MCF 10A (cell line): ENCODE measurements around the gene RAPGEF6. TPM values are rescaled to one million over a fixed set of nuclear protein-coding genes. Genes with fewer than 3 reads are reported as not detected.

Source experiments
- BruUV-seq: library from RNA; stranded (reverse); fragments of 400-500 nt; replicated peaks from 2 replicates; lab custom pipeline; 2021; lab: Mats Ljungman, UMichigan
- CTCF ChIA-PET: fragments of 300-600 bp; sonication (Branson Sonifier 250); formaldehyde crosslinking; extraction: SDS; loops from one replicate; lab custom pipeline; 2021; ENCODE audit warnings: antibody characterized with exemption, inconsistent platforms; lab: Yijun Ruan, JAX
- POLR2A ChIA-PET: fragments of 300-600, 350-650 bp; sonication (Branson Sonifier 250); formaldehyde crosslinking; extraction: SDS; loops from one replicate; lab custom pipeline; 2020; ENCODE audit warnings: antibody characterized with exemption, inconsistent platforms; lab: Yijun Ruan, JAX
- DNase-seq: peaks from one replicate; pipeline ENCODE4 v3.0.0-alpha.2; 2018; ENCODE audit not compliant: unreplicated experiment
- H3K27ac Mint-ChIP-seq: one replicate; pipeline ENCODE4 v1.8.0; 2022; ENCODE audit warnings: mild to moderate bottlenecking, low read depth, mixed read lengths; ENCODE audit not compliant: unreplicated experiment
- H3K27me3 Mint-ChIP-seq: one replicate; pipeline ENCODE4 v1.8.0; 2022; ENCODE audit warnings: mixed read lengths; ENCODE audit not compliant: insufficient read depth, unreplicated experiment
- H3K36me3 Mint-ChIP-seq: one replicate; pipeline ENCODE4 v1.8.0; 2022; ENCODE audit warnings: mild to moderate bottlenecking, moderate library complexity, mixed read lengths; ENCODE audit not compliant: insufficient read depth, unreplicated experiment
- H3K4me1 Mint-ChIP-seq: one replicate; pipeline ENCODE4 v1.8.0; 2022; ENCODE audit warnings: mixed read lengths; ENCODE audit not compliant: insufficient read depth, unreplicated experiment
- H3K4me3 Mint-ChIP-seq: one replicate; pipeline ENCODE4 v1.8.0; 2022; ENCODE audit warnings: mild to moderate bottlenecking, moderate library complexity, mixed read lengths; ENCODE audit not compliant: unreplicated experiment
- H3K9me3 Mint-ChIP-seq: one replicate; pipeline ENCODE4 v1.8.0; 2022; ENCODE audit warnings: mixed read lengths; ENCODE audit not compliant: unreplicated experiment
- CTCF ChIP-seq: fragments of 200-600 bp; IDR thresholded peaks from one replicate; pipeline ENCODE4 v1.8.0; 2022; ENCODE audit warnings: antibody characterized with exemption, mild to moderate bottlenecking; ENCODE audit not compliant: unreplicated experiment
- intact Hi-C: fragments of 100-400 bp; cut with micrococcal nuclease; formaldehyde crosslinking; loops from 2 replicates; pipeline ENCODE4 v1.14.1; 2022
- total RNA-seq: library from RNA; stranded (reverse); gene quantifications from 2 replicates; pipeline ENCODE4 v1.2.3, GENCODE V29; 2022

The RAPGEF6 gene
- total RNA-seq, 1 experiment from 2014 or later: 20.5 TPM

GRCh38 chr5:131532031-131532640 lies 102.9 kb downstream of the RAPGEF6 start:
- Mint-ChIP-seq H3K27me3 (no peaks in the 10 kb centered on the region), H3K4me3 (no peak overlapping the region), H3K36me3 (peaks cover 29% of the 10 kb centered on the region), H3K27ac (no peak overlapping the region), H3K9me3 (no peaks in the 10 kb centered on the region), H3K4me1 (peaks cover 17% of the 10 kb centered on the region)
- ChIA-PET POLR2A (interaction anchor here (0.6 to 1.6 kb wide), 10 partner anchors 8 to 1226 kb away, joined by 3 to 6 read pairs (median 4); no protein-coding TSS in a partner anchor), CTCF (interaction anchor here (0.6 to 1.7 kb wide), 9 partner anchors 8 to 1029 kb away, joined by 3 to 14 read pairs (median 4); partner anchors contain the start of gene FNIP1)
- no peak for TF ChIP-seq CTCF
- DNase-seq: no peak
- intact Hi-C loops: no loop called here
- BruUV-seq: no TSS peak

GRCh38 chr5:131530706-131531331 lies 104.2 kb downstream of the RAPGEF6 start:
- Mint-ChIP-seq H3K4me3 (no peak overlapping the region), H3K27ac (no peak overlapping the region), H3K4me1 (peaks cover 13% of the 10 kb centered on the region), H3K36me3 (peaks cover 33% of the 10 kb centered on the region), H3K27me3 (no peaks in the 10 kb centered on the region), H3K9me3 (no peaks in the 10 kb centered on the region)
- intact Hi-C loops: no loop called here
- no TSS peak for BruUV-seq
- ChIA-PET POLR2A (interaction anchor here (0.6 to 0.8 kb wide), 3 partner anchors 9 to 33 kb away, joined by 3 to 4 read pairs (median 3); no protein-coding TSS in a partner anchor), CTCF (interaction anchor here (1.0 to 1.9 kb wide), 4 partner anchors 11 to 477 kb away, joined by 3 to 6 read pairs (median 4); no protein-coding TSS in a partner anchor)
- DNase-seq: no peak
- no peak for TF ChIP-seq CTCF

GRCh38 chr5:131528682-131529081 lies 106.3 kb downstream of the RAPGEF6 start:
- Mint-ChIP-seq H3K4me1 (peaks cover 8% of the 10 kb centered on the region), H3K27me3 (no peaks in the 10 kb centered on the region), H3K9me3 (no peaks in the 10 kb centered on the region), H3K36me3 (peaks cover 26% of the 10 kb centered on the region), H3K4me3 (no peak overlapping the region), H3K27ac (no peak overlapping the region)
- ChIA-PET POLR2A (interaction anchor here (0.6 kb wide), 1 partner anchor 559 kb away, joined by 4 read pairs; no protein-coding TSS in a partner anchor), CTCF (no interaction called here)
- intact Hi-C loops: no loop called here
- no peak for DNase-seq
- no TSS peak for BruUV-seq
- TF ChIP-seq CTCF: no peak

- Mint-ChIP-seq H3K27me3 (no peaks in the 10 kb centered on the region), H3K4me1 (peaks cover 13% of the 10 kb centered on the region), H3K9me3 (no peaks in the 10 kb centered on the region), H3K4me3 (no peak overlapping the region), H3K27ac (no peak overlapping the region), H3K36me3 (peaks cover 21% of the 10 kb centered on the region)
- peak; percentile 14 for DNase-seq
- no peak for TF ChIP-seq CTCF
- ChIA-PET POLR2A (no interaction called here), CTCF (no interaction called here)
- BruUV-seq: no TSS peak
- intact Hi-C loops: no loop called here
These were observed 109.2 kb downstream of the RAPGEF6 start for GRCh38 chr5:131525805-131526204.
